Ishikawa (cell line): Measurements from ENCODE around the gene ATRX.

Source experiments
- CEBPB ChIP-seq: IDR thresholded peaks from 2 replicates; pipeline ENCODE4 v1.6.1; 2012
- CREB1 ChIP-seq: IDR thresholded peaks from 2 replicates; pipeline ENCODE4 v1.6.1; 2012; ENCODE audit warnings: low read depth
- EGR1 ChIP-seq: IDR thresholded peaks from 2 replicates; pipeline ENCODE4 v1.6.1; 2012
- EP300 ChIP-seq: IDR thresholded peaks from 2 replicates; pipeline ENCODE4 v1.6.1; 2012; ENCODE audit warnings: borderline replicate concordance
- FOXM1 ChIP-seq: IDR thresholded peaks from 2 replicates; pipeline ENCODE4 v1.6.1; 2012; ENCODE audit warnings: low read depth, borderline replicate concordance
- MAX ChIP-seq: IDR thresholded peaks from 2 replicates; pipeline ENCODE4 v1.6.1; 2012
- NFIC ChIP-seq: IDR thresholded peaks from 2 replicates; pipeline ENCODE4 v1.6.1; 2012
- RAD21 ChIP-seq: IDR thresholded peaks from 2 replicates; pipeline ENCODE4 v1.6.1; 2012; ENCODE audit warnings: low read depth
- TAF1 ChIP-seq: IDR thresholded peaks from 2 replicates; pipeline ENCODE4 v1.6.1; 2012; ENCODE audit warnings: low read depth, mild to moderate bottlenecking
- TCF12 ChIP-seq: IDR thresholded peaks from 2 replicates; pipeline ENCODE4 v1.6.1; 2012; ENCODE audit warnings: low read depth
- TEAD4 ChIP-seq: IDR thresholded peaks from 2 replicates; pipeline ENCODE4 v1.6.1; 2012
- YY1 ChIP-seq: IDR thresholded peaks from 2 replicates; pipeline ENCODE4 v1.6.1; 2012; ENCODE audit warnings: low read depth
- ZBTB7A ChIP-seq: IDR thresholded peaks from 2 replicates; pipeline ENCODE4 v1.6.1; 2012; ENCODE audit warnings: low read depth
- TF ChIP-seq, protein P1 (sequence below): IDR thresholded peaks from 2 replicates; pipeline ENCODE4 v1.6.1; 2012
- TF ChIP-seq, protein P2 (sequence below): IDR thresholded peaks from 2 replicates; pipeline ENCODE4 v1.6.1; 2012; ENCODE audit warnings: low read depth, mild to moderate bottlenecking

The ATRX gene

GRCh38 chrX:77628294-77629025, 157.6 kb downstream of the ATRX start:
- TF ChIP-seq CEBPB, result no peak
- no peak for TF ChIP-seq FOXM1
- TF ChIP-seq EP300, result no peak
- no peak for TF ChIP-seq ZBTB7A
- TF ChIP-seq, protein P1, sequence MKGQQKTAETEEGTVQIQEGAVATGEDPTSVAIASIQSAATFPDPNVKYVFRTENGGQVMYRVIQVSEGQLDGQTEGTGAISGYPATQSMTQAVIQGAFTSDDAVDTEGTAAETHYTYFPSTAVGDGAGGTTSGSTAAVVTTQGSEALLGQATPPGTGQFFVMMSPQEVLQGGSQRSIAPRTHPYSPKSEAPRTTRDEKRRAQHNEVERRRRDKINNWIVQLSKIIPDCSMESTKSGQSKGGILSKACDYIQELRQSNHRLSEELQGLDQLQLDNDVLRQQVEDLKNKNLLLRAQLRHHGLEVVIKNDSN, result no peak
- TF ChIP-seq, protein P2, sequence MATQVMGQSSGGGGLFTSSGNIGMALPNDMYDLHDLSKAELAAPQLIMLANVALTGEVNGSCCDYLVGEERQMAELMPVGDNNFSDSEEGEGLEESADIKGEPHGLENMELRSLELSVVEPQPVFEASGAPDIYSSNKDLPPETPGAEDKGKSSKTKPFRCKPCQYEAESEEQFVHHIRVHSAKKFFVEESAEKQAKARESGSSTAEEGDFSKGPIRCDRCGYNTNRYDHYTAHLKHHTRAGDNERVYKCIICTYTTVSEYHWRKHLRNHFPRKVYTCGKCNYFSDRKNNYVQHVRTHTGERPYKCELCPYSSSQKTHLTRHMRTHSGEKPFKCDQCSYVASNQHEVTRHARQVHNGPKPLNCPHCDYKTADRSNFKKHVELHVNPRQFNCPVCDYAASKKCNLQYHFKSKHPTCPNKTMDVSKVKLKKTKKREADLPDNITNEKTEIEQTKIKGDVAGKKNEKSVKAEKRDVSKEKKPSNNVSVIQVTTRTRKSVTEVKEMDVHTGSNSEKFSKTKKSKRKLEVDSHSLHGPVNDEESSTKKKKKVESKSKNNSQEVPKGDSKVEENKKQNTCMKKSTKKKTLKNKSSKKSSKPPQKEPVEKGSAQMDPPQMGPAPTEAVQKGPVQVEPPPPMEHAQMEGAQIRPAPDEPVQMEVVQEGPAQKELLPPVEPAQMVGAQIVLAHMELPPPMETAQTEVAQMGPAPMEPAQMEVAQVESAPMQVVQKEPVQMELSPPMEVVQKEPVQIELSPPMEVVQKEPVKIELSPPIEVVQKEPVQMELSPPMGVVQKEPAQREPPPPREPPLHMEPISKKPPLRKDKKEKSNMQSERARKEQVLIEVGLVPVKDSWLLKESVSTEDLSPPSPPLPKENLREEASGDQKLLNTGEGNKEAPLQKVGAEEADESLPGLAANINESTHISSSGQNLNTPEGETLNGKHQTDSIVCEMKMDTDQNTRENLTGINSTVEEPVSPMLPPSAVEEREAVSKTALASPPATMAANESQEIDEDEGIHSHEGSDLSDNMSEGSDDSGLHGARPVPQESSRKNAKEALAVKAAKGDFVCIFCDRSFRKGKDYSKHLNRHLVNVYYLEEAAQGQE, result no peak
- no peak for TF ChIP-seq CREB1
- TF ChIP-seq TAF1, result no peak
- no peak for TF ChIP-seq EGR1
- no peak for TF ChIP-seq RAD21
- TF ChIP-seq NFIC, result no peak
- no peak for TF ChIP-seq TCF12
- no peak for TF ChIP-seq MAX
- no peak for TF ChIP-seq TEAD4
- TF ChIP-seq YY1, result no peak

DNA sequence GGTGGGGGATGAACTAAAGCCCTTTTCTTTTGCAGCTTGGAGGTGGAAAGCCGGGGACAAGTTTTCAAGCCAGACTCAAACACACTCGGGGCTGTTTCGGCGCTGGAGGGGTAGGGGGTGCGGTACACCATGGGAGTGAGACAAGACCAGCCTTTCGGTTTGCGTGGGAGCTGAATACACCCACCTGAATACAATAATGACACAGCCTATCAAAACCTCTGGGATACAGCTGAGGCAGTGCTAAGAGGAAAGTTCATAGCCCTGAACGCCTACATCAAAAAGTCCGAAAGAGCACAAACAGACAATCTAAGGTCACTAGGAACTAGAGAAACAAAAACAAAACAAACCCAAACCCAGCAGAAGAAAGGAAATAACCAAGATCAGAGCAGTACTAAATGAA, 163.3 kb downstream of the ATRX start:
- TF ChIP-seq TAF1 (no peak), TEAD4 (no peak), TCF12 (no peak), RAD21 (no peak), MAX (no peak), FOXM1 (no peak), CEBPB (no peak)

GRCh38 chrX:77622233-77622632, 163.8 kb downstream of the ATRX start:
- no peak for TF ChIP-seq YY1
- TF ChIP-seq NFIC, result no peak
- TF ChIP-seq CEBPB, result no peak
- TF ChIP-seq ZBTB7A, result no peak
- no peak for TF ChIP-seq MAX
- TF ChIP-seq, protein P2, result no peak
- TF ChIP-seq EP300, result no peak
- no peak for TF ChIP-seq FOXM1
- no peak for TF ChIP-seq TAF1
- no peak for TF ChIP-seq EGR1
- TF ChIP-seq TEAD4, result no peak
- no peak for TF ChIP-seq CREB1

DNA sequence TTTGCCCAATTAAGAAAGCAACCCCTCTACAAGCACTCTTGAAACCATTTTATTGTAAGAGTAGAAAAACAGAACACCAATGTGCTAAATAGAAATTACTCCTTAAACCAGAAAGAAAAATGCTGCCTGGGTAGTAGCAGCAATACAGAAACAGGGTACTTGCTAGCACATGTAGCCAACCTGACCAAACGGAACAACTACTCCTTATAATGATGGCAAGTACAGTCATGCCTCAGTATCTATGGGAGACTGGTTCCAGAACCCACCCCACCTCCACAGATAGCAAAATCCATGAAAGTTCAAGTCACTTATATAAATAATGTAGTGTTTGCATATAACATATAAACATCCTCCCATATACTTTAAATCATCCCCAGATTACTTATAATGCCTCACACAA, 168.8 kb downstream of the ATRX start:
- TF ChIP-seq, protein P1, result no peak
- TF ChIP-seq CREB1 (no peak), NFIC (no peak), EGR1 (no peak), YY1 (no peak), CEBPB (no peak), TEAD4 (no peak), FOXM1 (no peak), TCF12 (no peak), ZBTB7A (no peak), MAX (no peak), EP300 (no peak), RAD21 (no peak), TAF1 (no peak)
- TF ChIP-seq, protein P2, result no peak
